Measurements from ENCODE around the gene CLNK.

- TF ChIP-seq CTCF (IDR thresholded peaks at IDR 0.05), result no peak
- no peak for TF ChIP-seq POLR2AphosphoS5 (IDR thresholded peaks at IDR 0.05)
- no peak for TF ChIP-seq POLR2A (IDR thresholded peaks at IDR 0.05)
Observed at GRCh38 chr4:10690185-10690907, 5.8 kb upstream of the CLNK start.
